ENCODE data around the gene MSANTD1. TPM values are rescaled to one million over a fixed set of nuclear protein-coding genes. Genes with fewer than 3 reads are reported as not detected.

Gene MSANTD1
- total and polyA plus RNA-seq, 2 of the 8 experiments (the other 6 are each of a cell fraction or from before 2014, with no cell fraction given) = 0.23 to 0.45 TPM

GRCh38 chr4:3218824-3219760 lies 29.9 kb upstream of the MSANTD1 start:
- Histone ChIP-seq H3K79me2 (ENCODE audit: control insufficient read depth in 1 of 2, insufficient read depth in 2 of 2, low read length in 2 of 2) (no peaks in the 10 kb centered on the region), H3K23ac (ENCODE audit: insufficient read length) (no peak overlapping the region), H2BK12ac (ENCODE audit: low read depth, low read length) (no peak overlapping the region), H3K9me3 (ENCODE audit: insufficient read depth in 2 of 2, low read depth in 1 of 2, low read length in 1 of 2) (no peaks in the 10 kb centered on the region), H3K36me3 (ENCODE audit: control insufficient read depth in 2 of 4, insufficient read depth in 4 of 4, low read length in 3 of 4) (peaks cover 17 to 65% (median 46%) of the 10 kb centered on the region in 4 experiments; a peak in 7 of 8 replicates), H4K91ac (replicated peaks; ENCODE audit: insufficient read length, low read length) (no peak overlapping the region), H3K4me3 (ENCODE audit: extremely low read depth in 1 of 4, insufficient read depth in 2 of 4, low read depth in 3 of 4, low read length in 4 of 4) (no peak overlapping the region), H2AK5ac (ENCODE audit: low read depth, low read length) (no peak overlapping the region), H3K27ac (ENCODE audit: low read depth, low read length) (no peak overlapping the region), H4K8ac (ENCODE audit: extremely low read depth, insufficient read depth, low read length) (no peak overlapping the region), H3K27me3 (replicated peaks in 1 of 4; ENCODE audit: control insufficient read depth in 3 of 4, extremely low read depth in 1 of 4, insufficient read depth in 3 of 4, low read length in 3 of 4) (no peaks in the 10 kb centered on the region), H4K5ac (ENCODE audit: insufficient read length, low read depth, low read length) (no peak overlapping the region), H2BK15ac (ENCODE audit: low read length) (no peak overlapping the region), H3K4me1 (replicated peaks in 1 of 4; ENCODE audit: control insufficient read depth in 3 of 4, insufficient read depth in 4 of 4, low read length in 3 of 4) (no peaks in the 10 kb centered on the region), H3K56ac (replicated peaks; ENCODE audit: insufficient read length, low read depth, low read length) (no peak overlapping the region), H3K23me2 (ENCODE audit: low read depth, low read length) (no peaks in the 10 kb centered on the region), H3K4ac (replicated peaks; ENCODE audit: insufficient read length, low read depth, low read length) (no peak overlapping the region), H4K20me1 (replicated peaks in 1 of 2; ENCODE audit: control insufficient read depth in 1 of 2, insufficient read depth in 2 of 2, low read length in 2 of 2) (peaks cover 3 to 7% of the 10 kb centered on the region in 2 experiments), H3K9ac (replicated peaks in 1 of 4; ENCODE audit: extremely low read depth in 1 of 4, low read depth in 3 of 4, low read length in 3 of 4) (no peak overlapping the region), H2BK20ac (ENCODE audit: low read length) (no peak overlapping the region), H3K14ac (ENCODE audit: insufficient read length) (no peak overlapping the region), H3K4me2 (ENCODE audit: insufficient read depth in 1 of 2, low read depth in 2 of 2, low read length in 2 of 2) (no peak overlapping the region), H2AFZ (ENCODE audit: low read length) (no peak overlapping the region), H2BK120ac (replicated peaks; ENCODE audit: low read depth, low read length) (no peak overlapping the region), H3K79me1 (ENCODE audit: low read depth, low read length) (no peaks in the 10 kb centered on the region), H2BK5ac (ENCODE audit: low read depth, low read length) (no peak overlapping the region), H3K18ac (ENCODE audit: extremely low read depth, low read length) (no peak overlapping the region)
- ChIA-PET CTCF (ENCODE audit: partially characterized antibody) (interaction anchor here (0.8 kb wide), 1 partner anchor 105 kb away, joined by 3 read pairs; no protein-coding TSS in a partner anchor), POLR2A (ENCODE audit: partially characterized antibody) (no interaction called here)
- FAIRE-seq (no peak), DNase-seq (ENCODE audit: low read depth in 1 of 2, low spot score in 2 of 2) (no peak)
- WGBS, 2 experiments (ENCODE audit: extremely low coverage in 1 of 2, insufficient coverage in 1 of 2, insufficient read length in 1 of 2, insufficient replicate concordance in 2 of 2, low coverage in 1 of 2, low lambda C conversion rate in 2 of 2, missing lambda C conversion rate in 1 of 2) = 92% methylated on average over 20 of the region's 20 CpGs; no CpG with 5 or more reads in 1 of the 2 experiments
- TF ChIP-seq HDAC6 (IDR thresholded peaks at IDR 0.05; ENCODE audit: low read depth, low read length) = no peak

Data from H1 (cell line).